Amniotic epithelial cell (primary cell): Measurements from ENCODE around the gene ZNF570.

Source experiments
- DNase-seq: peaks from one replicate; pipeline ENCODE4 v3.0.0-alpha.2; 2010; ENCODE audit warnings: low read depth

ZNF570 gene

DNA sequence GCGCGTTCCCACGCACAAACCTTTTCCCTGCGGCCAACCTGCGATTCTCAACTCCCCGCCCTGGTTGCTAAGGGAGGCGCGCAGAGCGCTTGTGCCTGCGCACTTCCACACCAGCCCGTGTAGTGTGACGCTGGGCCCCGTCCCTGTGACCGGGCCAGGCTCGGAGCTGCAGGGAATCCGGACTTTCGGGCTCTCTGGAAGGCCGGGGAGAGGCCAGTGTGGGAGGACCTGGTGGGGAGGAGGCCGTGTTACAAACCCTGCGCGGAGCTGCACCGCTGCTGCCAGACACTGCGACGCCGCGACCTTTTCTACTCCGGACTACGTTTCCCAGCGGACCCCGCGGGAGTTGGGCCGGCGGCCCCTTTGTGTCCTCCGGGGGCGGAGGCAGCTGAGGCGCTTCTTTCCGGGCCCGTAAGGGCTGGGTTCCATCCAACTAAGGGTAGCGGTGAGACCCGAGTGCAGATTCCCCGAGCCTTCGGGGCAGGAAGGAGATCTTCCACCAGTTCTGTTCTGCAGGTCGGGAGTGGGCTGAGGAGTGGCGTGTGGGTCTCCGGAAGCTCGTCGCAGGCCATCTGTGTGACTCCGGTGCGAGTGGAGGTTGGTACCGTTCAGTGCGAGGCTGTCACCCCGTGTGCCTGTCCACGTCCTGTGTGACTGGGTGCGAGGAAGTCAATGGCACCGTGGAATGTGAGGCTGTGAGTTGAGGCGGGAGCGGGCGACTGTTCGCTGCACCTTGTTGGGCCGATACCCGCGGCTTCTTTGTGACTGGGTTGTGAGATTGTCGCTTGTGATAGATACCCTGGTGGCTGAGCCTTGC is at the start of gene ZNF570:
Gene ZNF570, plus strand, starts transcription at position 396 of the 817 bp plus-strand sequence. CDS start 999 bp downstream, outside the sequence.
- peak; percentile 89 for DNase-seq

- DNase-seq, result no peak
These were observed 16.5 kb upstream of the ZNF570 start for GRCh38 chr19:37452500-37453245.

GRCh38 chr19:37466277-37466797 is 2.8 kb upstream of the ZNF570 start:
- peak; percentile 42 for DNase-seq

DNA sequence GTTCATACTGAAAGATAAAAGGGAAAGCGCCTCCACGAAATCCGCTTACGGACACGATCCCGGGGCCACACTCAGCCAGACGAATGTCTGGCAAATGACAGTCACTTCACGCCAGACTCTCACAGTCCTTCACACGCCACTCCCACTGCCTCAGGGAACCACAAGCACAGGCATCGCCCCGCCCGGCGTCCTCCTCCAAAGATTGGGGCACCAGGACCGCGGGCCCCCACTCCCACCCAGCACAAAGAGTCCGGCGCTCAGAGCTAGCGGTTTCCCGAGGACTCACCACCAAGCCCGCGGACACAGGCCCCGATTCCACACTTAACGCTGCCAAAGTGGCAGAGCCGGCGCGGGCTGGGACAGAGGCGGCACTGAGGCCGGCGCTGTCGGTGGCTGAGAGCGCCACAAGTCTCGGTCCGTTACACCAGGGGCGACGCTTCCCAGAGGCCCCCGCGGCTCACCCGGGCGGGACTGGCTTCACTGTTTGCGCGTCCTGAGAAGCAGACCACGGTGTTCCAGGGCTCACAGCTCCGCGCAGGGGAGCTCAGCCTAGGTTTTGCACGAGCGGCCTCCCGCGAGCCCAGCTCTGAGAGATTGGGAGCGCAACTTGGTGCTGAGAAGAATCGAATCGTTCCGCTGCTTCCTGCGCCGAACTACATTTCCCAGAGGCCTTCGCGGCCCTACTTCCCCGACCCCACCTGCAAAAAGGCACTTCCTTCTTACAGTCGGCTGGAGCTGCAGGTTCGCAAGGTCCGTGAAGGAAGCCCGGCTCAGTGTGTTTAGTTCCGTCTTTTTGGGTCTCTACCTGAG is 2.2 kb upstream of the ZNF570 start, which contains the start of gene ZNF569:
Gene ZNF569, minus strand, starts transcription at position 647 of the 810 bp plus-strand sequence. CDS start 22,523 bp downstream, outside the sequence.
- peak; percentile 97 for DNase-seq

DNA sequence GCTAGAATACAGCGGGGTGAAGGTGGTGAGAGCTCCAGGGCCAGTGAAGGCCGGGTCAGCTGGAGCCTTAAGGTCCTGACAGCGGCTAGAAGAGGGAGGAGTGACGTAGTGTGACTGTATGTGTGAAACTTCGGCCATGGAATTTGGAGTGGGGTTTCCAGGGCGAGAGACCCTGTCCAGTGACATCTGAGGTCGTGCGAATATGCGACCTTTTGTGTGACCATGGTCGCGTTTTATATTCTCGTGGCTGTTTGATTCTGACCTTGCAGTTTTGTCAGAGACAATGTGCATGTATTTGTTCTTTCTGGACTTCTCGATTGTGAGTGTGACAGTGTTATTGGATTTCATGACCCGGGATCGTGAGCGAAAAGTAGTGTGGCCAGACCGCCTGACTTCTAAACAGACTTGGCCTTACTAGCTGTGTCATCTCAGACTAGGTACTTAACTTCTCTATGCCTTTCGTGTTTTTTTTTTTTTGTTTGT is 1.5 kb upstream of the ZNF570 start:
- no peak for DNase-seq

DNA sequence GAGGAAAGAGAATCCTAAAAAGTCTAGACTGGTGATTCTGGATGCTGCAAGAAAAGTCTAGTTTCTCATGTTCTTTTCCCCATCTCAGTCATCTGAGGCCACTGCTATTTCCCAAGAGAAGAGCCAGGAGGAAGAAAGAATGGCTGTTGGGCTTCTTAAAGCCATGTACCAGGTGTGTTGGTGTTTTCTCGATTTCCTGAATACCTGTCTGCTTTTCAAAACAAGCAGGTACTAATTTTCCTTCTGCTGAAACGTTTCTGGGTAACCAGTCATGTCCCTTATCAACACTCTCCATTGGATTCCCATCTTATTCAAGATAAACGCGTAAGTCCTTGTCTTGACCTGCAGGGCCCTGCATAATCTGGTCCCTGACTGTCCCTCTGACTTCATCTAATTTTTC is 1.1 kb downstream of the ZNF570 start:
- DNase-seq, result no peak

- no peak for DNase-seq
These were observed 3.0 kb downstream of the ZNF570 start for GRCh38 chr19:37472165-37472564.

- DNase-seq, result no peak
These were observed 15.4 kb downstream of the ZNF570 start for GRCh38 chr19:37484406-37485168.

DNA sequence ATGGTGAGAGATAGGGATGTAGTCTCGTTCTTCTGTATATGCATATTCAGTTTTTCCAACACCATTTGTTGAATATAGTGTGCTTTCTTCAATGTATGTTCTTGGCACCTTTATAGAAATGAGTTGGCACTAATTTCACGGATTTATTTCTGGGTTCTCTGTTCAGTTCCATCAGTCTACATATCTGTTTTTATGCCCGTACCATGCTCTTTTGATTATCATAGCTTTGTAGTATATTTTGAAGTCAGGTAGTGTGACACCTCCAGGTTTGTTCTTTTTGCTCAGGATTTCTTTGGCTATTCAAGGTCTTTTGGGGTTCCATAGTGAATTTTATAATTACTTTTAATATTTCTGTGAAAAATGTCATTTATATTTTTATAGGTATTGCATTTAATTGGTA is 23.1 kb downstream of the ZNF570 start:
- DNase-seq, result no peak

DNA sequence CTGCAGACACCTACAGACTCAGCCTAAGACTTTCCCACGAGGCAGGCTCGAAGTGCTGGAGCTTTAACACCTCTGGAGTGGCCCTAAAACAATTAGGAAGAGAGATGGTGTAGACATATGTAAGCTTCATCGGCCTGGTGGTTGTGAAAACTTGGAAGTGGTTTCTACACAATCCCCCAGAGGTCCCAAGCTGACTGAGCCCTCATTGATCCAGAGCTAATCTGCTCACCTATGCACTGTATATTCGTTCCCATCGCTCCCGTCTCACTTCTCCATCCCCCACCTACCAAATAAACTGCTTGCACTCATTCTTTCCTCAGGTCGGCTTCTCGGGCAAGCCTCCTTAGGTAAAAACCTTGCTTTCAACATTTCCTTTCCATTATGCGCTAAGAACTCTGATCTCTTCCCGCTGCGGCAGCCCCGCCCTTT is 36.8 kb downstream of the ZNF570 start:
- no peak for DNase-seq

DNA sequence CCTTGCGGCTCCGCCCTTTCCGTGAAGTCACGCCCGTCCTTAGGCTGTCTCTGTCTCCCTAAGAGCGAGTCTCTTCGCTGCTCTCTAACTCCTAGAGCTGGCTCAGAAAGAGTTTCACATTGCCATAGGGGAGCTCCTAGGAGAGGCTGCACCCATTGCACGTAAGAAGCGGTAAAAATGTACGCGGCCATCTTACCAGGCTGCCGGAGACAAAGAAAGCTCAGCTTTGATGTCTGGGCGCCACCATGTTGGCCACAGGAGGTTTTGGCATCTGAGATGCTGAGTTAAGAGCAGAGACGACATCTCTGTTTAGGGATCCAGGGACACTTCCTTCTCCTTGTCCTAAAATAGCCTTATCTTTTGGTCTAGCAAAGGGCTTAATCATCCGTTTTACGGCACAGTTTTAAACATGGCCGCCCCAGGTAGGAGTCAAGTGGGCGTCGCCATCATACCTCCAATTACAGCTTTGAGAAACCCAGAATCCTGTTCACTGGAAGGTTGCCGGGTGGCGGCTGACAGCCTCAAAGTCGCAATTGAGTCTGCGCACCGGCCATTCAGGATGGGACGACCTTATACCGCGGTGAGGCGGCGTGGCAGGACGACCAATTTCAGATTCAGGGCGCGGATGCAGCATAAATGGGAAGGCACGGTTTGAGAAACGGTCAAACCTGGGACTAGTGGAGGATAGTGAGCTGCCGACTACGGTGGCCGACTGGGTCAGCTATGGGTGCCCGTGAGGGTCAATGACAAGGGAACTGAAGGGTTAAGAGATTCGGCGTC is 37.4 kb downstream of the ZNF570 start, which contains the start of gene ZNF793:
Gene ZNF793, plus strand, starts transcription at position 553 of the 780 bp plus-strand sequence. CDS start 16,501 bp downstream, outside the sequence.
- peak; percentile 84 for DNase-seq

GRCh38 chr19:37507167-37507464 is 38.0 kb downstream of the ZNF570 start:
- DNase-seq, result no peak

GRCh38 chr19:37511186-37511585 is 42.0 kb downstream of the ZNF570 start:
- DNase-seq, result no peak

DNA sequence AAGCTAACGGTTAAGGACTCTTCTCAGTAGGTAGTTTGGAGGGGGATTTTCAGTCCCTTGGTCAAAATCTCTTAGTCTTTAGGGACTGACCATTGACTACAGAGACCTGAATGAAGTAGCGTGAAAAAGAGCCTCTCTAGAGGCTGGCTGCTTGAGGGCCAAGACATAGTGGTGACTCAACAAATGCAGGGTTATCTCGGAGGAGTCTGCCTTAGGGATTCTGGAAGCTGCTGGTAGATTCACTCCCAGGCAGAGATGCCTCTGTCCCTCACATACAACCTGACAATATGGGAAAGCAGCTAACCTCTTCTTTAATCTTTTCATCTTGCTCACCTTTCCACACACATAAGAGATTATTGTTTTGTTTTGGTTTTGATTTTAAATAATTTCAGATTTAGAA is 42.7 kb downstream of the ZNF570 start:
- DNase-seq, result no peak

DNA sequence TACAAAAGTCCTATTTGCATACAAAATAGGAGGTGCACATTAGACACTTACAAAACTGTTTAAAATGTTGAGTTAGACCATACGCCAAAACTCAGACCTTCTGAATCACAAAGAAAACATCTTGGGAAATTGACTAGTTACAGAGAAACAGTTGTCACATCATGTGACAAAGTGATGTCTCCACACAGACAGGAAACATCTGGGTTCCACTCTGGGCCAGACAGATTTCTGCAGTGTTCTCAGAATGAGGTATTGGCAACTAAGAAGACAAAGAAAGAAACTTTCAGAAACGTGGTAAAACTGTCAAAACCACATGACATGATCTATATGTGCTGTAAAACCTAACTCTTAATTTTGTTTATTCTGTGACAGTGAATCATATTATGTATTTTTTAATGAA is 44.2 kb downstream of the ZNF570 start:
- no peak for DNase-seq

DNA sequence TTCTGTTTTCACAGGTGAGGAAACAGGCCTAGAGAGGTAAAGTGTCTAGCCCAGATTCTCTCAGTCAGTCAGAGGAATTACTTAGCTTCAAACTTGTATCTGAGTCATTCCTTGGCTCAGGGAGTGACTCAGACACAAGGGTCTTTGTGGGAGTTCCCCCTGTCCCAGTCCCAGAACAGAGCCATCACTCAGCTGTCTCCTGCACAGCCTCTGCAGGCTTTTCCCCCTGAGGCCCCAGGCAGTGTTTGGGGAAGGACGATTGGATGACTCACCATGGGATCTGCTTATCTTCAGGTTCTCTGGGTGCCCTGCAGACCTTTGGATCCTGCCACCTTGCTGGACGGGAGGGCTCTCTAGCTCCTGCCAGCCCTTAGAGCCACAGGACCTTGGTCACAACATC is 50.7 kb downstream of the ZNF570 start:
- peak; percentile 82 for DNase-seq

DNA sequence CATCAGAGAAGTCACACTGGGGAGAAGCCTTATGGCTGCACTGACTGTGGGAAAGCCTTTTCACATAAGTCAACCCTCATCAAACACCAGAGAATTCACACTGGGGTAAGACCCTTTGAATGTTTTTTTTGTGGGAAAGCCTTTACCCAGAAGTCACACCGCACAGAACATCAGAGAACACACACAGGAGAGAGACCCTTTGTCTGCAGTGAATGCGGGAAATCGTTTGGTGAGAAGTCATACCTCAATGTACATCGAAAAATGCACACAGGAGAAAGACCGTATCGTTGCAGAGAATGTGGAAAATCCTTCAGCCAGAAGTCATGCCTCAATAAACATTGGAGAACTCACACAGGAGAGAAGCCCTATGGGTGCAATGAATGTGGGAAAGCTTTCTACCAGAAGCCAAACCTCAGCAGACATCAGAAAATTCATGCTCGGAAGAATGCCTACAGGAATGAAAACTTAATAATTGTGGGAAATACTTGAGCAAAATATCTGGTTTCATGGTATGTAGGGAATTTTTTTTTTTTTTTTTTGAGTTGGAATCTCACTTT is 68.3 kb downstream of the ZNF570 start:
- DNase-seq, result peak; percentile 28
